Activated CD8-positive, alpha-beta memory T cell treated with anti-CD3 and anti-CD28 coated beads for 4 hours (primary cell): Measurements from ENCODE around the gene THSD7B.

Experiments used
- DNase-seq, 2 donors: peaks; one replicate each; pipeline ENCODE4 v3.0.0-alpha.2; 2020; ENCODE audit warnings: low read depth in 2 of 2

THSD7B gene

DNA sequence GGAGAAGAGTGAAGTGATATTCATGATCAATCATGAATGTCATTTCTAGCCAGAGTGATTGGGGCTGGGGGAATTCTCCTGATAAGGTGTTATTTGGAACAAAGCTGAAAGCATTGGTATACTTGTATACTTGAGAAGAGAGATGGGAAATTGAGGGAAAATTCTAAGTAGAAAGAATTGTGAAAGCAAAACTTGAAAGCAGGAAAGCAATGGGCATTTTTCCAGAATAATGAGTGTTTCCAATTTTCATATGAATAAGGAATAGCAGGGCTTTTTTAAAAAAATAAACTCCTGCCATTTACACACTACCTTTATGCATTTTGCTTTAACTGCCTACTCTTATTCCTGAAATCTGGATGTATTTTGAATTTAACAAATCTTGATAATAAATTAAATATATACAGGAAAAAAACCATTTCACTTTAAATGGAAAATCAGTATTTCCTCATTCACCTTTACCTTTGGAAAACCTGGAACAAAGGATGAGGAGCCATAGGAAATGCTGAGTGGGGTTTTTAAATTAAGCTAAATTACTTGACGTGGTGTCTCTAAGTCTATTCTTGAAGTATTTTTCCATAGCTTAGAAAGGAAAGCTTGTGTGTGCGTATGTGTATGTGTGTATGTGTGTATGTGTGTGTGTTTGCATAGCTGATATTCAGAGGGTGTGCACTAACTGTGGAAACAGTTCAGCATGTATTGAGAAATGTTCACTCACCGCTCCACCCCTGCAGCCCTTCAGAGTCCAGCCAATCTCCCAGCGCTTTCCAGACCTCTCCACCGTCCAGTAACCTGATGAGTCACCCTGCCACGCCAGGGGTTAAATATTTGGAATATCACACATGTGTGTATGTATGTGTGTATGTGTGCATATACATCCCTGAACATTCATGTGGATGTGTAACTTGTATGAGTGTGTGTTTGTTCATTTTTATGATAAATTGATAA, 427.3 kb downstream of the THSD7B start:
- DNase-seq, result no peak

GRCh38 chr2:137193401-137193800, 428.1 kb downstream of the THSD7B start:
- no peak for DNase-seq

DNA sequence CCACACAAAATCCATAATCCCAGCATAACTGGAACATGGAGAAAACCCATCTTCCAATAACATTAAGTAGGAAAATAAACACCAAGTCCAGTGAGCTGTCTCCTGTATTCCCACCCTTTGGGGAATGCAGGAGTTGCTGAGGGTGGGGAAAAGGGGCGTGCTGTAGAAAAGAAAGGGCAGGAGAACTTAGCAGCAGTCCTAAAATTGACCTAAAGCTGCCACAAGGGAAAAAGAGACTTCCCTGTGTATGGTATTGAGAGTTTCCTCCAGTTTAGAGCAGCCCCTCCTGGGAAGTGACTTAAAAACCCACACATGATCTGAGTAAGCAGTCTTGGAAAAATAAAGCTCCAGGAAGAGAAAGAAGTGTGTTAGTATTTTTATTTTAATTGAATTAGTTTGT, 428.8 kb downstream of the THSD7B start:
- no peak for DNase-seq

DNA sequence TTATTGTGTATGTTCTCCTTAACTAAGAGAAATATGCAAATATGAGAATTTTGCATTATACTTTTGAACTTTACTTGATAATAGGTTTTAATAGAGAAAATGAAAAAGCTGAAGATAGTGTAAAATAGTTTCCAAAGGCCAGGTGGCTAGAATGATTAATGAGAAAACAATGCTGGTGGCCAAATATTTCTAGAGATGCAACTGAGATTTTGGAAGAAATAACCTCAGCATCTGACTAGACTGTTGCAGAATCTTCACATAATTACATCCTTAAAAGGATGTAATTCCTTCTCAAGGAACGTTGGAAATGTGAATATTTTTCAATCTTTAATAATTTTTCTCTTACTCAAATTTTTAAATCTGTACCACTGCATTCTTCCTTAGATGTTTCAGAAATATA, 434.4 kb downstream of the THSD7B start:
- DNase-seq, result no peak

- DNase-seq, result no peak
Measured at GRCh38 chr2:137202318-137202717, 437.0 kb downstream of the THSD7B start.

GRCh38 chr2:137205324-137205723, 440.0 kb downstream of the THSD7B start:
- no peak for DNase-seq

DNA sequence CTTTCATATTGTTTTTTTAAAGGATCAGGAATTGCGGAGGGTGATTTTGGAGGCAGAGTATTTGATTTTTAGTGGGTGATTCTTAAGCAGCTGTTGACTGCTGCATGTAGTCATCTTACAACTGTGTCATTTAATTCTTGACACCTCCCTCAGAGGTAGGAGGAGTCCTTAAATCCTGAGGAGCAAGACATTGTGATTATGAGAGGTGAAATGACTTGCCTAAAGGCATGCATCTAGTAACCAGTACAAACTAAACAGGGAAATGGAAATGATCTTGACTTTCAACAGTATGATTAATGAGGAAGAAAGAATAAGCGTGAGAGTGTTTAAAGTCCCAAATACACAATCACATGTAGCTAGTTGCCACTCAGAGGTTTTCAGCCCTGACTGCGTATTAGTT, 440.7 kb downstream of the THSD7B start:
- DNase-seq, result no peak

- no peak for DNase-seq
Measured at GRCh38 chr2:137207030-137207429, 441.7 kb downstream of the THSD7B start.

DNA sequence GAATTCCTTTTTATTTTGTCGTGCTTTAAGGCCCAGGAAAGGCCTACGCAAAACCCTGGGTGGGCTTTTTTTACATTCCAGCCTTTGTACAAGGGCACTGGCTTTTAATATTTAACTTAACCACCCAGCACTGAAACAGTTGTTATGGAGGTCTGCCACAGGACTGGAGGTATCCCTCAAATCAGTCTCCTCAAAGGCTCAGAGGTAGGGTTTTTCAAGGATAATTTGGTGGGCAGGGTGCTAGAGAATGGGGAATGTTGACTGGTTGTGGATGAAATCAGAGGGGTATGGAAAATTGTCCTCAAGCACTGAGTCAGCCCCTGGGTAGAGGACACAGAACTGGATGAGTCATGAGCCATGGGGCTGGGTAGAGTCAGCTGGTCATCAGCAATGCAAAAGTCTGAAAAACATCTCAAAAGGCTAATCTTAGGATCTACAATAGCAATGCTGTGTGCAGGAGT, 443.1 kb downstream of the THSD7B start:
- no peak for DNase-seq

GRCh38 chr2:137210039-137210438, 444.7 kb downstream of the THSD7B start:
- DNase-seq, result no peak

DNA sequence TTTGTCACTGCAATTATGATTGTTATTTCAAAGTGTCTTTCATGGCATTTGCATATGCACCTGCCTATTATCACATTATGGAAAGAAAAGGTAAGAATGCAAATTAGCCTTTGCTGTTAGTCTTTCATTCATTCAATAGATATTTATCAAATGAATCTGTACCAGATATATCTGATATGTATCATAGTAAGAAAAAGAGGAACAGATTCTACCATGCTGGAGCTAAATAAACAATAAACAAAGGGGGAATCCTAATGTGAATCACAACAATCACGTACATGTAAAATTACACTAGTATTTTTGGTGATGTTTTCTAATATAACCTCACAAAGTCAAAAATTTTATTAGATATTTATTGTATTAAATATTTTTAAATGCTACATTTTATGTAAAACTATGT, 446.4 kb downstream of the THSD7B start:
- DNase-seq, result no peak

DNA sequence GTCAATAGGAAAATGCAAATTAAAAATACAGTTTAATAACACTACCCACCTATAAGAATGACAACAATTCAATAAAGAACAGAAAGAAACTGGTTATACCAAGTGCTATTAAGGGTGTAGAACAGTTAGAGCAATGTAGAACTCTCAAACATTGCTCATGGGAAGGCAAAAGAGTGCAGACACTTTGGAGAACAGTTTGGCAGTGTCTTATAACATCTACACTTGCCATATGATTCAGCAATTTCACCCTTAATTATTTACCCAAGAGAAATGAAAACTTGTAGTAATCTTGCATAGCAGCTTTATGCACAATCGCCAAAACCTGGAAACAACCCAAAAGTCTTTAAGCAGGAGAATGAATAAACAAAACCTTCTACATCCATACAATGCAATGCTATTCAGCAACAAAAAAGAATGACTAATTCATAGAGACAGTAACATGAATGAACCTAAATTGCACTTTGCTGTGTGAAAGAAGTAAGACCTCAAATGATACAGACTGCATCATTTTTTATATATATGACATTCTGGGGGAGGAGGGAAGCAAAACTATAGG, 455.2 kb downstream of the THSD7B start:
- DNase-seq, result no peak

- no peak for DNase-seq
Measured at GRCh38 chr2:137221797-137222492, 456.6 kb downstream of the THSD7B start.

DNA sequence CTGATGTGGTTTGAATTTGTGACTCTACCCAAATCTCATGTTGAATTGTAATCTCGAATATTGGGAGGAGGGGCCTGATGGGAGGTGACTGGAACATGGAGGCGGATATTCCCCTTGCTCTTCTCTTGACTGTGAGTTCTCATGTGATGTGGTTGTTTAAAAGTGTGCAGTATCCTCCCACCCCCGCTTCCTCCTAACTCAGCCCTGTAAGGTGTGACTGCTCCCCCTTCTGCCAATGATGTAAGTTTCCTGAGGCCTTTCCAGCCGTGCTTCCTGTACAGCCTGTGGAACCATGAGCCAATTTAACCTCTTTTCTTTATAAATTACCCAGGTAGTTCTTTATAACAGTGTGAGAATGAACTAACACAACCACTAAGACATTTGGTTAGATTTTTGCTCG, 458.4 kb downstream of the THSD7B start:
- no peak for DNase-seq

DNA sequence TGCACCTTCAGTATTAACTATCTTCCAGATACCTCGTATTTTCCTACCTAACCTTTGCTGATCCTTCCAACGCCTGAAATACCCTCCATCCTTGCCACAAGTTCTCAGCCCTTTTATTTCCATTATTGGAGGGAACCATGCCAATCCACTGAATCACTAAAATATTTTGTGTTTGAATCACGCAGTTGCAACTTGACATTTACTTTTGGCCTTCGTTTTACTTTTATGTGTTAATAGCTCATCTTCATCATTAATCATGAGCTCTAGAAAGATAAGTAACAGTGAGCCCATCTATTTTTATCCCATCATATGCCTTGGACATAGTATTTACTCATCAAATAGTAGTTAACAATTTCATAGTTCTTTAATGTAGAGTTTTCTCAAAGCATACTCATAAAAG, 463.2 kb downstream of the THSD7B start:
- no peak for DNase-seq

- no peak for DNase-seq
Measured at GRCh38 chr2:137229834-137230233, 464.5 kb downstream of the THSD7B start.

DNA sequence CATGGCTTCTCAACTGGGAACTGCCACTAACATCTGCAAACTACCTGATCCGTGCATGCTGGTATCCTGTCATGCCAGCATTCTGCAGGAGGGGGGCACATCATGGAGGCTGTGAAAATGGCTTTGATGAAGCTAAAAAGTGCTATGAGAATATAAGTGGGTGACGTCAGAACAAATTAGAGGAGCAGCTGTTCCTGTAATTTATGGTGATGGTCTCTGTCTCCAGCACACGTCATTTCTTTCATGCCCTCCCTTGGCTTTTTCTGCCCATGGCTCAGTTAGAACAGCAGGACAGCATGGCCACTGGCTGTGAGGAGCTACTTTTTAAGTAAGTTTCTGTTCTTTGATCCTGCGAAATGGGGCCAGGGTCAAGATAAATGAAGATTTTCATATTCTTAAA, 466.3 kb downstream of the THSD7B start:
- DNase-seq, result no peak

- DNase-seq, result no peak
Measured at GRCh38 chr2:137232076-137232475, 466.7 kb downstream of the THSD7B start.

GRCh38 chr2:137233091-137233490, 467.7 kb downstream of the THSD7B start:
- DNase-seq, result no peak

- no peak for DNase-seq
Measured at GRCh38 chr2:137237055-137237454, 471.7 kb downstream of the THSD7B start.

- DNase-seq, result no peak
Measured at GRCh38 chr2:137238065-137238464, 472.7 kb downstream of the THSD7B start.

GRCh38 chr2:137249463-137250130, 484.3 kb downstream of the THSD7B start:
- no peak for DNase-seq
